HEK293T (cell line): ENCODE measurements around the gene FITM2.

ENCODE experiments used
- CTCF ChIA-PET: fragments of 350-600 bp; formaldehyde crosslinking; extraction: SDS; loops from one replicate; lab custom pipeline; 2021; ENCODE audit warnings: antibody characterized with exemption, inconsistent platforms; lab: Yijun Ruan, JAX
- POLR2A ChIA-PET: fragments of 350-600 bp; formaldehyde crosslinking; extraction: SDS; loops from one replicate; lab custom pipeline; 2020; ENCODE audit warnings: antibody characterized with exemption, inconsistent platforms; lab: Yijun Ruan, JAX
- DNase-seq: peaks from one replicate; pipeline ENCODE4 v3.0.0; 2012; ENCODE audit warnings: mixed read lengths; ENCODE audit errors: extremely low spot score
- ARNT ChIP-seq: fragments of 450-650 bp; IDR thresholded peaks from 2 replicates; pipeline ENCODE4 v1.6.1; 2017; ENCODE audit warnings: mild to moderate bottlenecking
- BHLHE40 ChIP-seq: fragments of 450-650 bp; IDR thresholded peaks from 2 replicates; pipeline ENCODE4 v1.6.1; 2016; ENCODE audit warnings: mild to moderate bottlenecking, moderate library complexity, borderline replicate concordance
- CTBP1 ChIP-seq: fragments of 450-650 bp; IDR thresholded peaks from 2 replicates; pipeline ENCODE4 v1.6.1; 2016; ENCODE audit warnings: borderline replicate concordance
- ELF4 ChIP-seq: fragments of 450-650 bp; IDR thresholded peaks from 2 replicates; pipeline ENCODE4 v1.6.1; 2017; ENCODE audit warnings: antibody characterized with exemption
- FOXA1 ChIP-seq: fragments of 450-650 bp; IDR thresholded peaks from 2 replicates; pipeline ENCODE4 v1.6.1; 2016; ENCODE audit warnings: mild to moderate bottlenecking
- FOXK2 ChIP-seq: fragments of 450-650 bp; IDR thresholded peaks from 2 replicates; pipeline ENCODE4 v1.6.1; 2016; ENCODE audit warnings: mild to moderate bottlenecking
- FOXM1 ChIP-seq: fragments of 450-650 bp; IDR thresholded peaks from 2 replicates; pipeline ENCODE4 v1.6.1; 2017; ENCODE audit warnings: mild to moderate bottlenecking, borderline replicate concordance
- HDGF ChIP-seq: fragments of 450-650 bp; IDR thresholded peaks from 2 replicates; pipeline ENCODE4 v1.6.1; 2017; ENCODE audit warnings: antibody characterized with exemption, borderline replicate concordance
- L3MBTL2 ChIP-seq: fragments of 450-650 bp; conservative IDR thresholded peaks from 2 replicates; pipeline ENCODE4 v1.6.1; 2016; ENCODE audit warnings: mild to moderate bottlenecking
- LEF1 ChIP-seq: fragments of 450-650 bp; IDR thresholded peaks from 2 replicates; pipeline ENCODE4 v1.6.1; 2017; ENCODE audit warnings: mild to moderate bottlenecking, borderline replicate concordance
- NFRKB ChIP-seq: fragments of 450-650 bp; IDR thresholded peaks from 2 replicates; pipeline ENCODE4 v1.6.1; 2016; ENCODE audit warnings: mild to moderate bottlenecking, moderate library complexity
- PKNOX1 ChIP-seq: fragments of 450-650 bp; IDR thresholded peaks from 2 replicates; pipeline ENCODE4 v1.6.1; 2016
- SP1 ChIP-seq: fragments of 450-650 bp; IDR thresholded peaks from 2 replicates; pipeline ENCODE4 v1.6.1; 2017
- SUZ12 ChIP-seq: fragments of 450-650 bp; IDR thresholded peaks from 2 replicates; pipeline ENCODE4 v1.6.1; 2016; ENCODE audit warnings: mild to moderate bottlenecking
- TARDBP ChIP-seq: fragments of 450-650 bp; IDR thresholded peaks from 2 replicates; pipeline ENCODE4 v1.6.1; 2016
- ZNF384 ChIP-seq: fragments of 450-650 bp; IDR thresholded peaks from 2 replicates; pipeline ENCODE4 v1.6.1; 2016

The FITM2 gene

GRCh38 chr20:44314870-44315269 is 3.9 kb upstream of the FITM2 start:
- ChIA-PET CTCF (interaction anchor here (1.1 to 1.5 kb wide), 2 partner anchors 69 to 98 kb away, joined by 3 to 5 read pairs; no protein-coding TSS in a partner anchor), POLR2A (no interaction called here)
- TF ChIP-seq ELF4 (no peak), PKNOX1 (no peak), TARDBP (no peak), LEF1 (no peak), CTBP1 (no peak), L3MBTL2 (no peak), HDGF (no peak), ZNF384 (no peak), ARNT (no peak), FOXA1 (no peak), NFRKB (no peak), FOXM1 (no peak), SP1 (no peak)
- no peak for DNase-seq

DNA sequence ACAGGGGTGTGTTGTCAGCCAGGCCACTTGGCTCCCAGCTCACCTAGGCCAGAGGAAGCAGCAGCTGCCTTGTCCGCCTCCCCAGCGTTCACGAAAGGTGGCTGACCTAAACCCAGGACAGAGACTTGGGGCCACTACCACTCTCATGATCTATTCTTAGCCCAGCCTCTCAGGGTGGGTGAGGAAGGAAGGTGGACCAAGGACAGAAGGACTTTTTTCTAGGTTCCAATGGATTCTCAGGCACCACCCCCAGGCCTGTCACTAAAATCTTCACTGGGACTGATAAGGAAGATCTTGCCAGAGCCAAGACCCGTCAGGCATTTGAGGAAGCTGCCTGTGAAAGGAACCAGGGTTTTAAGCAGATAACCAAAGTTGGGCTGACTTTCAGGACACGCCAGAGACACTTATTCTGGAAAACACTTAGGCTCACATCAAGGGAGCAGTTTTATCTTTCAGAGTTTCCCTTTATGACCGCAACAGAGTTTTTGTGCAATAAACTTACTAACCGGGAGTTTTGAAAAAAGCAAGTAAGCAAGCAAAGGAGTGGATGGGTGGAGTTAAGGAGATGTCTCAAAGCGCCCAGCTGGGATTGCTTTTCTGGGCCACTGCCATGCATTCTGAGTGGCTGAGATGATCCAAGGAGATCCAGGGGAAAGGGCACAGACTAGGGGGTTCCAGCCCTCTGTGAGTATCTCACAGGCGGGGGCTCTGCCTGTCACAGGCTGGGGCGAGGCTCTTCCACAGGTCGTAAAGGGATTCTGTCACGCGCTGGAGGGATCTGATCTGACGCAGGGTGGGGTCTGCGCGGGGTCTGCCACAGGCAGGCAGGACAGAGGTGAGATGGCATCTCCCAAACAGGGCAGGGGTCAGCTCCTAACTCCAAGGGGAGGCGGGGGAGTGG is 989 bp downstream of the FITM2 start:
- no peak for DNase-seq
- ChIA-PET CTCF (interaction anchor here (0.6 to 4.8 kb wide), 10 partner anchors 8 to 101 kb away, joined by 3 to 49 read pairs (median 5); no protein-coding TSS in a partner anchor), POLR2A (interaction anchor here (0.6 to 2.0 kb wide), 8 partner anchors 8 to 193 kb away, joined by 3 to 10 read pairs (median 4); partner anchors contain the start of gene R3HDML)
- TF ChIP-seq HDGF = no peak
- no peak for TF ChIP-seq ARNT
- no peak for TF ChIP-seq FOXM1
- TF ChIP-seq PKNOX1 = no peak
- no peak for TF ChIP-seq FOXA1
- no peak for TF ChIP-seq NFRKB
- no peak for TF ChIP-seq ELF4
- no peak for TF ChIP-seq CTBP1
- no peak for TF ChIP-seq LEF1
- TF ChIP-seq SUZ12 = no peak
- TF ChIP-seq ZNF384 = no peak
- no peak for TF ChIP-seq SP1
- TF ChIP-seq FOXK2 = no peak
- no peak for TF ChIP-seq BHLHE40
- no peak for TF ChIP-seq TARDBP
- no peak for TF ChIP-seq L3MBTL2

DNA sequence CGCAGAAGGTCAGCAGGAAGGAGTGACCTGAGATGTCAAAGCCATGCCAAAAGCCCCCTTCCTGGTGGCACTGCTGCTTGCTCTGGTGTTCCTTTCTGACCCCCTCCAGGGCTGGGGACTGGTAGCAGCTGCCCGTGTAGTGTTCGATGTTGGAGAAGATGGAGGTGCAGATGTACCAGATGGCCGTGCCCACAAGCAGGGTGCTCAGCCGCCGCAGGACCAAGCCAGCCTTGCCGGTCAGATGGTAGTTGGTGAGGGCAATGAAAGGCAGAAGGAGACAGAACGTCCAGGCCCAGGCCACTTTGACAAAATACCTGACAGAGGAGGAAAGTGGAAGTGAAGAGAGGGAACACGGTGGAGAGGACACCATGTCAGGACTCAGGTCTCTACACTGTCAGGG is 4.1 kb downstream of the FITM2 start:
- no peak for DNase-seq
- POLR2A ChIA-PET = no interaction called here
- TF ChIP-seq LEF1 (no peak), NFRKB (no peak), FOXK2 (no peak), SUZ12 (no peak), TARDBP (no peak), ELF4 (no peak), ARNT (no peak), SP1 (no peak), BHLHE40 (no peak), FOXM1 (no peak), FOXA1 (no peak)
- CTCF ChIA-PET = no interaction called here

- no peak for DNase-seq
- TF ChIP-seq FOXA1 = no peak
- TF ChIP-seq L3MBTL2 = no peak
- ChIA-PET CTCF (no interaction called here), POLR2A (no interaction called here)
Measured at GRCh38 chr20:44304383-44304782, 6.6 kb downstream of the FITM2 start.

DNA sequence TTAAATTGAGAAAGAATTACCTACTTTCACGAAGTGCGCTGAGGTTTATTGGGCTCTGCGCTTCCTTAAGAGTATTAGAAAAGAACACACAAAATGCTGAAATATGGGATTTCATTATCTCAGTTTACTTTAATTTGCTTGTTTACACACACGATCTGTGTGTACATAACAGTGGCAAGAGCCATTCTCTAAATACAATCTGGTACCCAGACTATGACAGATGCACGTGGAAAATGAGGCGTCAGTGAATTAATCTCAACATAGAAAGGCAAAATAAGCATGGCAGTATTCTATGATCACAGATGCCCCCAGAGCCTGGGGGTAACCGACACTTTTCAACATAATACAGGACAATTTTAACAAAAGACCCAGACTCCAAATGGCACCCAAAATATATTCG is 8.3 kb downstream of the FITM2 start:
- DNase-seq = no peak
- CTCF ChIA-PET = interaction anchor here (1.2 kb wide), 1 partner anchor 8 kb away, joined by 5 read pairs; the partner anchor contains the start of gene FITM2
- TF ChIP-seq ELF4 = no peak
- TF ChIP-seq FOXK2 = no peak
- TF ChIP-seq LEF1 = no peak
- POLR2A ChIA-PET = interaction anchor here (1.4 kb wide), 1 partner anchor 8 kb away, joined by 8 read pairs; the partner anchor contains the start of gene FITM2

- no peak for DNase-seq
- ChIA-PET CTCF (interaction anchor here (1.2 kb wide), 1 partner anchor 9 kb away, joined by 5 read pairs; the partner anchor contains the start of gene FITM2), POLR2A (interaction anchor here (0.7 to 1.4 kb wide), 2 partner anchors 9 to 515 kb away, joined by 3 to 8 read pairs; partner anchors contain the start of gene FITM2)
- TF ChIP-seq CTBP1 = no peak
- TF ChIP-seq NFRKB = no peak
- TF ChIP-seq L3MBTL2 = no peak
- no peak for TF ChIP-seq PKNOX1
- TF ChIP-seq ELF4 = no peak
- TF ChIP-seq TARDBP = no peak
- TF ChIP-seq SP1 = no peak
- TF ChIP-seq FOXM1 = no peak
- no peak for TF ChIP-seq FOXK2
- TF ChIP-seq LEF1 = no peak
- TF ChIP-seq FOXA1 = no peak
- TF ChIP-seq HDGF = no peak
- no peak for TF ChIP-seq ZNF384
- TF ChIP-seq SUZ12 = no peak
- TF ChIP-seq ARNT = no peak
- TF ChIP-seq BHLHE40 = no peak
Measured at GRCh38 chr20:44302026-44302669, 8.9 kb downstream of the FITM2 start.
